AG10803 (cell line): ENCODE measurements around the gene PPP2R1B.
"Not testable (repeated sequence)": the region's sequence is repeated elsewhere in the genome, so short reads cannot be mapped to it uniquely, and the experiment has no call there.

Experiments
- DNase-seq: peaks from one replicate; pipeline ENCODE4 v3.0.0; 2010; ENCODE audit warnings: low read depth
- H3K4me3 ChIP-seq: 2 replicates; pipeline ENCODE4 v1.5.1; 2011; ENCODE audit warnings: mild to moderate bottlenecking, low read length, control low read depth
- TF ChIP-seq, protein P1 (sequence below): conservative IDR thresholded peaks from 2 replicates; pipeline ENCODE4 v1.5.1; 2011; ENCODE audit warnings: mild to moderate bottlenecking, low read length, control low read depth, inconsistent platforms

PPP2R1B gene

DNA sequence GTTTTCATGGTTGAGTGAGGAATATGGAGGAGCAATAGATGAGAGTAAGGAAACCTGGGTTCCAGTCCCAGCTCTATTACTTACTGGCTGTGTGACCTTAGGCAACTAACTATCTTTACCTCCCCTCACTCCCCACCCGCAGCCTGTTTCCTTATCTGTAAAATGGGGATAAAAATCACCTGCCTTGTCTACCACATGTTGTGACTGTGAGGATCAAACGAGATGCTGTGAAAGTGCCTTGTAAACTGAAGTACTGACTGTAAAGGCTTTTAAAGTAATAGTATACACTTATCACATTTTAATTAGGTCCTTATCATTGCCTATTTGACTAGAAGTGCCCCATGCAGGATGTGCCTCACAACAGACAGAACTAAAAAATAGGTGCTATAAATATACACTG lies 18.9 kb upstream of the PPP2R1B start:
- TF ChIP-seq, protein P1, sequence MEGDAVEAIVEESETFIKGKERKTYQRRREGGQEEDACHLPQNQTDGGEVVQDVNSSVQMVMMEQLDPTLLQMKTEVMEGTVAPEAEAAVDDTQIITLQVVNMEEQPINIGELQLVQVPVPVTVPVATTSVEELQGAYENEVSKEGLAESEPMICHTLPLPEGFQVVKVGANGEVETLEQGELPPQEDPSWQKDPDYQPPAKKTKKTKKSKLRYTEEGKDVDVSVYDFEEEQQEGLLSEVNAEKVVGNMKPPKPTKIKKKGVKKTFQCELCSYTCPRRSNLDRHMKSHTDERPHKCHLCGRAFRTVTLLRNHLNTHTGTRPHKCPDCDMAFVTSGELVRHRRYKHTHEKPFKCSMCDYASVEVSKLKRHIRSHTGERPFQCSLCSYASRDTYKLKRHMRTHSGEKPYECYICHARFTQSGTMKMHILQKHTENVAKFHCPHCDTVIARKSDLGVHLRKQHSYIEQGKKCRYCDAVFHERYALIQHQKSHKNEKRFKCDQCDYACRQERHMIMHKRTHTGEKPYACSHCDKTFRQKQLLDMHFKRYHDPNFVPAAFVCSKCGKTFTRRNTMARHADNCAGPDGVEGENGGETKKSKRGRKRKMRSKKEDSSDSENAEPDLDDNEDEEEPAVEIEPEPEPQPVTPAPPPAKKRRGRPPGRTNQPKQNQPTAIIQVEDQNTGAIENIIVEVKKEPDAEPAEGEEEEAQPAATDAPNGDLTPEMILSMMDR = no peak
- no peak for DNase-seq
- no peak overlapping the region for H3K4me3 ChIP-seq

DNA sequence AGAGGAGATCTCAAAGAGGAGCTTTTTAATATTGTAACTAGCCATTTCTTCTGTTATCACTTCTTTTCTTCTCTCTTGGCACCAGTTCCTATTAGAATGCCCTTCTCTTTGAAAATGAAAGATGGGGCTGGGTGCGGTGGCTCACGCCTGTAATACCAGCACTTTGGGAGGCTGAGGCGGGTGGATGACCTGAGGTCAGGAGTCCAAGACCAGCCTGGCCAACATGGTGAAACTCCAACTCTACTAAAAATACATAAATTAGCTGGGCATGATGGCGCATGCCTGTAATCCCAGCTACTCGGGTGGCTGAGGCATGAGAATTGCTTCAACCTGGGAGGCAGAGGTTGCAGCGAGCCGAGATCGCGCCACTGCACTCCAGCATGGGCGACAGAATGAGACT lies 18.1 kb upstream of the PPP2R1B start:
- not testable (repeated sequence) for DNase-seq

DNA sequence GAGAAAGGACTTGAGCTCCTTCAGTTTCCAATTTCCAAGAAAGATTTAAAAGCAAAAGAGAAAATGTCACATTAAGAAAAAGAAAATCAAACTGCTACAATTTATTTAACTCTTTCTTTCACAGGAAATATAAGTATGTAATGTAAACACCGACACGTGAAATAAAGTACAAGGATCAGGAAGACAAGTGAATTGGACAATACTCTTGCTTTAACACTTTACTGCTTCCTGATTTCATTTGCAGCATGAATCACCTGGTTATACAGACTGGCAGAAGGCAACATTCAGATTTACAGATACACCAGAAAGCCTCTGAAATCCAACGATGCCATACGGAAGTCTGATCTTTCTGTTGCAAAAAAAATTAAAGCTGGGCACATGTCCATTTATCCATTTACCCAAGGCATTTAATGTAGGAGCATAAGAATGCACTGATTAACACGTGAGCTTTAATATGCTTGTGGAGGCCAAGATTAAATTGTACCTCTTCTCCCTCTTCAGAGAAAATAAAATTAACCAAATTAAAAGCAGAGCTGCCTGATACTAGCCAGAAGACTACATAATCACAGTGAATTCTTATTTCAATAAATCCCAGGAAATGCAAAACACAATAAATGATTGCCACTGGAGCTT lies 16.0 kb upstream of the PPP2R1B start:
- no peak for DNase-seq
- TF ChIP-seq, protein P1 = no peak
- no peak overlapping the region for H3K4me3 ChIP-seq

More for the DNA sequence above, 18.1 kb upstream of the PPP2R1B start:
- not testable (repeated sequence) for H3K4me3 ChIP-seq

DNA sequence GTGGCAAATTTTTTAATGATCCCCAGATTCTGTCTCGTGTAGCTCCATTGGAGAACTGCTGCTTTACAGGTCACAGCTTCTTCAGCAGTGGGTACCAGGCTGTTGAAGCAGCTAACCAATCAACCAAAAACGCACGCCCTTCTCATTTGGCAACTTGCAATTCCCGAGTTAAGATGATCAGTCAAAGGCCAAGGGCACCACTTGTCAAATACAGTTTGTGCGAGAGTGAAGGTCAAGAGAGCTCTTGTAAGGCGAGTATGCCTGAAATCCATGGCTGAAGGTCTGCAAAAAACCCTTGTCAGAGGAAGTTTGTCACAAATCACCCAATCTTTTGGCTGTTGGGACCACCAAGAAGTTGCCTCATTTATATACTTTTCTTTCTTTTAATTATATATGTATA lies 12.9 kb upstream of the PPP2R1B start:
- DNase-seq = no peak
- TF ChIP-seq, protein P1 = no peak
- no peak overlapping the region for H3K4me3 ChIP-seq

DNA sequence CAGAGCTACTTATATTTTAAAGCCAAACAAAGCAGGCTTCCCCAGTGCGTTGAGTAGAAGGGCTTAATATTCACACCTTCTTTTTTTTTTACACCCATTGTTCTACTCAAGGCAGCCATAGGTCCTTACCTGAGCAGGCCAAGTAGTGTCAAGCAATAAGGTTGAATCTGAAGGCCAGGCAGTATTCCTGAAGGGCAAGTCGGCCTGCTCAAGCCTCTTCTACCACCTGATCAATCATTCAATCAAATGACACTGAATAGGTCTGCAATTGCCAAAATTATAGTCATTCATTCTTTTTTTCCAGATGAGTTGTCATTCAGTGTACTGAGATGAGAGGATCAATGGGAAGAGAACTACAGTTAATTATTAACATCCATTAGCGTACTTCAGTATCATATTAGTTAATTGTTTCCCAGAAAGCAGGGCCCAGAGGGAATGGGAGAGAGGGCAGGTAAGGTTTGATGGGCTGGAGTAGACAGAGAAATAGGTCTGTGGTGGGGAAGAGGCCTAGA lies 11.9 kb upstream of the PPP2R1B start:
- no peak for DNase-seq
- no peak overlapping the region for H3K4me3 ChIP-seq
- TF ChIP-seq, protein P1 = no peak

DNA sequence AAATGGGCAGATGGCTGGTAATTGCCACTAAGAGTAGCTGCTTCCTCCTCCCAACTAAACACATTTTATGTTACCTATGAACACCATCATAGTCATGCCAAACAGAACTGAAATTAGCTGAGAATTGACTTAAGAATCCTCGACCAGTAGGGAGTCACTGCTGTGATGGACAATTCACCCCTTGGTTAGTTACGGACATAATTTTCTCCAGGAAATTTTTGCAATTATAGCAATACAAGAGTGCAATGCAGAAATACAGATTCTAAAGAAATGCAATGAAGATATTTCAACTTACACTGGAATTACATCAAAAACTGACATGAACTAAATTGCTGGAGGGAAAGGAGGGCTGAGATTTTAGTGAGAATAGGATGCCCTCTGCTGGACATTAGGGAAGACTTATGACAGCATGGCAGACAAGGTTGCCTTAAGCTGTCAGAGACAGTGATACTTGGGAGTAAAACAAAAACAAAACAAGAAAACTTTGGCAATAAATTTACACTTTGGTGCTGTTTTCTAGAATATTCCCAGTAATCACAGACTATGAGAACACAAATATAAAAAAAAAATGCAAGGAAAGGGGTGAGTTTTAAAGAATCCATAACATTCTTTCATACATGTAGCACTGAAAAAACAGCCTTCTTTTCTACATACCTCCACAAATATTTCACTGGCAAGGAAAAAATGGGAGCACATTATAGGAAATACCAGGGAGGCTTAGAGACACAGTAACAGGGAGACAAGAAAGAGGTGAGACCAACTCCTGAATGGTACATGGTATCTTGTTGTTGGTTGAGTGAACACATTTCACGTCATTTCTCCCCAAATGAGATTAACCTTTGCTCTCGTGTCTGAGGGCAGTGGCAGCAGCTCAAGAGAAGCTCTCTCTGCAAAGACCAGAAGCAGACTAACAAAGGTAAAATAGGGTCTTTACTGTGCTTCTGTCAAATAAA lies 11.2 kb upstream of the PPP2R1B start:
- no peak overlapping the region for H3K4me3 ChIP-seq
- peak; percentile 82 for DNase-seq
- TF ChIP-seq, protein P1 = peak; percentile 83

DNA sequence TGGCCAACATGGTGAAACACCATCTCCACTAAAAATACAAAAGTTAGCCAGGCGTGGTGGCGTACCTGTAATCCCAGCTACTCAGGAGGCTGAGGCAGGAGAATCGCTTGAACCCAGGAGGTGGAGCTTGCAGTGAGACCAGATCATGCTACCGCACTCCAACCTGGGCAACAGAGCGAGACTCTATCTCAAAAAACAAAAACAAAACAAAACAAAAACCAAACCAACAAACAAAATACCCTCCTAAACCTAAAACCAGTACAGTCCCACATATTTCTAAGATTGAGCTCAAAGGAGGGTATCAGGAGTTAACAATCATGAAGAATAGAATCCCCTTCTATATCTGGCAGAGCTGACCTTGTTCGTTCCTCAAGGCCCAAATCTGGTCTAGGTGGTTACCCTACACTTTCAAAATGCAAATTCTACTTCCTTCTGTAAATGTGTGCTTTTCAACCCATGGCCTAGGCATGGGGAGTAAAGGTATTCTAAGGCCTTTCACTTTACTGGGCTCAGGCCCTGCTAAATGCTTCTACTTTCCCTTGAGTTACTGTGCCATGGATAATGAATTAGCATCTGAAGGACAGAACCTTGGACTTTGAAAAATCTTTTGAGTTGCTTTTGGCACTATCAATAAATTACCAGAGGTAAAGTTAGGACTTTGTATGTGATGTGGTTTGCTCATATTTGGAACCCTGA lies 10.4 kb upstream of the PPP2R1B start:
- DNase-seq = no peak
- TF ChIP-seq, protein P1 = no peak
- no peak overlapping the region for H3K4me3 ChIP-seq
